K562 (cell line): ENCODE data around the gene ZFAND3. TPM values are rescaled to one million over a fixed set of nuclear protein-coding genes. Genes with fewer than 3 reads are reported as not detected.

Experiments used
- ATAC-seq: fragments of 200-7000 bp; cut with Tn5 transposase; 3 replicates; pipeline ENCODE4 v1.9.1; 2020; ENCODE audit warnings: moderate library complexity
- BruUV-seq: library from RNA; stranded (reverse); fragments of 400-500 nt; replicated peaks from 2 replicates; lab custom pipeline; 2021; lab: Mats Ljungman, UMichigan
- CTCF ChIA-PET: fragments of 300-600 bp; formaldehyde crosslinking; extraction: SDS; loops from one replicate; lab custom pipeline; 2021; ENCODE audit warnings: low intra/inter-chr PET ratio; lab: Yijun Ruan, JAX
- POLR2A ChIA-PET: fragments of 300-600, 350-650 bp; sonication (Branson Sonifier 250); formaldehyde crosslinking; extraction: SDS; loops from one replicate; lab custom pipeline; 2021; ENCODE audit warnings: antibody characterized with exemption, inconsistent platforms; lab: Yijun Ruan, JAX
- DNase-seq, 4 experiments: peaks; one replicate each; pipeline versions ENCODE4 v3.0.0 to v3.0.0-alpha.2; 2011 to 2018; ENCODE audit warnings: low spot score in 3 of 4, mixed read lengths in 3 of 4; ENCODE audit errors: extremely low read depth in 1 of 4
- FAIRE-seq: peaks from 2 replicates; lab custom pipeline; 2011; peaks lifted over from hg19 to GRCh38; lab: Jason Lieb, UNC
- H2AFZ ChIP-seq: 2 replicates; pipeline ENCODE4 v1.6.0; 2011; ENCODE audit warnings: low read depth, low read length, control low read depth, inconsistent platforms
- H3K27ac ChIP-seq: fragments of 200-600 bp; 3 replicates; pipeline ENCODE4 v1.8.0; 2011; ENCODE audit warnings: low read depth, mild to moderate bottlenecking, control low read depth, inconsistent platforms, low read length, moderate library complexity, mixed read lengths; ENCODE audit errors: extremely low read depth
- H3K27me3 ChIP-seq, 2 experiments: fragments of 300-600 bp in 1 of 2; 2 replicates in 1 of 2; 3 replicates in 1 of 2; pipeline versions ENCODE4 v1.6.0 to v1.8.0; 2011; ENCODE audit warnings: inconsistent platforms in 2 of 2, low read length in 2 of 2, mild to moderate bottlenecking in 1 of 2, mixed read lengths in 1 of 2, moderate library complexity in 1 of 2; ENCODE audit not compliant: control insufficient read depth in 2 of 2, insufficient read depth in 2 of 2
- H3K36me3 ChIP-seq: fragments of 300-600 bp; 3 replicates; pipeline ENCODE4 v1.8.0; 2011; ENCODE audit warnings: mild to moderate bottlenecking, low read length, inconsistent platforms; ENCODE audit not compliant: control insufficient read depth, insufficient read depth
- H3K4me1 ChIP-seq, 2 experiments: fragments of 200-600 bp in 1 of 2; replicated peaks in 1 of 2; 2 replicates in 1 of 2; 3 replicates in 1 of 2; pipeline versions ENCODE4 v1.5.1 to v1.8.0; 2011; ENCODE audit warnings: inconsistent platforms in 2 of 2, low read length in 2 of 2, mild to moderate bottlenecking in 1 of 2, mixed read lengths in 1 of 2, moderate library complexity in 1 of 2; ENCODE audit not compliant: control insufficient read depth in 2 of 2, insufficient read depth in 2 of 2
- H3K4me2 ChIP-seq: 2 replicates; pipeline ENCODE4 v1.6.1; 2011; ENCODE audit warnings: low read length, control low read depth, inconsistent platforms, mixed read lengths; ENCODE audit not compliant: insufficient read depth
- H3K4me3 ChIP-seq: fragments of 200-600 bp; sonication (generic), shearing (Covaris generic); 2 replicates; pipeline ENCODE4 v1.5.1; 2016; ENCODE audit warnings: control low read depth, inconsistent platforms
- H3K79me2 ChIP-seq: fragments of 200-600 bp; 3 replicates; pipeline ENCODE4 v1.8.0; 2011; ENCODE audit warnings: low read length, inconsistent platforms; ENCODE audit not compliant: control insufficient read depth, insufficient read depth
- H3K9ac ChIP-seq, 2 experiments: 2 replicates each; pipeline versions ENCODE4 v1.6.0 to v1.6.1; 2011; ENCODE audit warnings: low read depth in 2 of 2, low read length in 2 of 2, control low read depth in 1 of 2, inconsistent platforms in 1 of 2, mild to moderate bottlenecking in 1 of 2, mixed read lengths in 1 of 2; ENCODE audit not compliant: insufficient read depth in 1 of 2
- H3K9me1 ChIP-seq: one replicate; pipeline ENCODE4 v1.6.0; 2011; ENCODE audit warnings: inconsistent platforms, mild to moderate bottlenecking, low read length, moderate library complexity; ENCODE audit not compliant: control insufficient read depth, insufficient read depth
- H3K9me3 ChIP-seq: replicated peaks from 2 replicates; pipeline ENCODE4 v1.5.1; 2011; ENCODE audit warnings: low read depth, low read length, inconsistent platforms; ENCODE audit not compliant: control insufficient read depth, insufficient read depth
- H4K20me1 ChIP-seq: replicated peaks from 2 replicates; pipeline ENCODE4 v1.6.1; 2011; ENCODE audit warnings: low read length, inconsistent platforms, mixed read lengths; ENCODE audit not compliant: control insufficient read depth, insufficient read depth
- BRCA1 ChIP-seq, 2 experiments: fragments of 450-650 bp in 1 of 2; sonication (generic) in 1 of 2; formaldehyde crosslinking in 1 of 2; IDR thresholded peaks; 2 replicates each; pipeline versions ENCODE4 v1.5.0 to v1.6.1; 2017 to 2020; ENCODE audit warnings: mild to moderate bottlenecking in 1 of 2, missing genetic modification reagents in 1 of 2
- CTCF ChIP-seq, 3 experiments: IDR thresholded peaks in 2 of 3; conservative IDR thresholded peaks in 1 of 3; 2 replicates each; pipeline ENCODE4 v1.5.1; 2011 to 2012; ENCODE audit warnings: low read length in 3 of 3, mild to moderate bottlenecking in 3 of 3, control low read depth in 2 of 3, improper control_type of control experiment in 1 of 3, inconsistent platforms in 1 of 3, low read depth in 1 of 3, mixed read lengths in 1 of 3, moderate library complexity in 1 of 3; ENCODE audit not compliant: insufficient read depth in 2 of 3
- KDM2B ChIP-seq: fragments of 250-450 bp; sonication (Bioruptor Pico); IDR thresholded peaks from 2 replicates; pipeline ENCODE4 v1.8.0; 2021; ENCODE audit warnings: mild to moderate bottlenecking, moderate library complexity
- MNT ChIP-seq, 2 experiments: fragments of 450-650 bp; conservative IDR thresholded peaks; 2 replicates each; pipeline ENCODE4 v1.6.1; 2017; ENCODE audit warnings: mild to moderate bottlenecking in 2 of 2, moderate library complexity in 2 of 2
- RBFOX2 ChIP-seq: fragments of 200-400 bp; formaldehyde crosslinking; IDR thresholded peaks from 2 replicates; pipeline ENCODE4 v1.6.1; 2017; ENCODE audit warnings: low read depth, mild to moderate bottlenecking, low read length, moderate library complexity
- RFX1 ChIP-seq: fragments of 450-650 bp; IDR thresholded peaks from 2 replicates; pipeline ENCODE4 v1.6.1; 2016; ENCODE audit warnings: mild to moderate bottlenecking, moderate library complexity
- SIN3B ChIP-seq: fragments of 450-650 bp; IDR thresholded peaks from 2 replicates; pipeline ENCODE4 v1.6.1; 2017; ENCODE audit warnings: low read depth, mild to moderate bottlenecking, moderate library complexity
- STAG1 ChIP-seq: sonication (generic); formaldehyde crosslinking; IDR thresholded peaks from 2 replicates; pipeline ENCODE4 v1.5.0; 2020; ENCODE audit warnings: missing genetic modification reagents, borderline replicate concordance
- ZNF780A ChIP-seq: fragments of 250-450 bp; sonication (Bioruptor Pico); IDR thresholded peaks from 2 replicates; pipeline ENCODE4 v1.5.0; 2021; ENCODE audit warnings: mild to moderate bottlenecking
- WGBS: fragments of 100-300 bp; shearing (Covaris generic); methylation state at CpG from one replicate; pipeline ENCODE4 v1.1.6; 2016; ENCODE audit warnings: low coverage, mixed read lengths; ENCODE audit not compliant: insufficient coverage; ENCODE audit errors: missing lambda C conversion rate; 5-methylcytosine and 5-hydroxymethylcytosine counted together
- in situ Hi-C: fragments of 300-500 bp; cut with MboI; formaldehyde crosslinking; loops from 4 replicates; pipeline ENCODE4 v1.15.0; 2018; ENCODE audit warnings: inconsistent platforms, mixed read lengths
- intact Hi-C: fragments of 100-400 bp; cut with micrococcal nuclease; formaldehyde crosslinking; loops from 2 replicates; pipeline ENCODE4 v1.14.2; 2022
- polyA plus RNA-seq, 8 experiments: library from polyadenylated mRNA; depleted of rRNA in 4 of 8; stranded (reverse) in 5 of 8; unstranded in 3 of 8; fragments of >200 nt; fragmentation: Nextera tagmentation in 2 of 8; fragmentation: Illumina TruSeq in 1 of 8; extraction: Ambion mirVana in 2 of 8; extraction: Trizol in 1 of 8; gene quantifications; 2 replicates each; pipeline versions ENCODE4 v1.2.1 to v1.2.3, GENCODE V29; 2011 to 2014; ENCODE audit warnings: inconsistent platforms in 1 of 8, missing spikeins in 1 of 8
- total RNA-seq, 7 experiments: library from RNA; depleted of rRNA in 6 of 7; stranded (reverse); fragments of >200 nt in 6 of 7; fragmentation: Illumina TruSeq in 2 of 7; extraction: Trizol in 2 of 7; gene quantifications; 2 replicates each; pipeline versions ENCODE4 v1.2.1 to v1.2.3, GENCODE V29; 2011 to 2021; ENCODE audit warnings: low replicate concordance in 1 of 7

Gene ZFAND3
- total and polyA plus RNA-seq, 9 of the 15 experiments (the other 6 are each of a cell fraction or from before 2014, with no cell fraction given) = 0.81 to 26.6 (median 11.8) TPM

- POLR2A ChIA-PET = interaction anchor here (0.6 to 0.8 kb wide), 2 partner anchors 816 to 1762 kb away, joined by 3 read pairs; partner anchors contain the start of gene MOCS1
- H3K9me3 ChIP-seq = no peaks in the 10 kb centered on the region
- CTCF ChIA-PET = no interaction called here
- H3K36me3 ChIP-seq = no peaks in the 10 kb centered on the region
- in situ Hi-C loops = no loop called here
- no peak overlapping the region for H2AFZ ChIP-seq
- 0 out of 4 replicates have a peak overlapping the region, but pooled peaks of 1 of the 2 experiments have one; percentile 17 for H3K9ac ChIP-seq
- no TSS peak for BruUV-seq
- no peak overlapping the region for H3K27ac ChIP-seq
- H3K4me2 ChIP-seq = no peak overlapping the region
- H3K9me1 ChIP-seq = no peaks in the 10 kb centered on the region
- H3K4me1 ChIP-seq = peaks cover 0 to 16% of the 10 kb centered on the region in 2 experiments; a peak in 3 of 5 replicates
- H4K20me1 ChIP-seq = peaks cover 25% of the 10 kb centered on the region
- FAIRE-seq (no peak), DNase-seq (no peak), ATAC-seq (no peak)
- TF ChIP-seq ZNF780A (CRISPR knock-in tag) = no peak
- TF ChIP-seq BRCA1 (IDR thresholded peaks at IDR 0.05) = no peak
- TF ChIP-seq BRCA1 (CRISPR knock-in tag; IDR thresholded peaks at IDR 0.05) = 0 out of 2 replicates have a peak, but pooled peaks have one; percentile 27
- no peaks in the 10 kb centered on the region for H3K79me2 ChIP-seq
- no peak overlapping the region for H3K4me3 ChIP-seq
- intact Hi-C loops = no loop called here
- H3K27me3 ChIP-seq = peaks cover 33 to 53% of the 10 kb centered on the region in 2 experiments
- 11% methylated on average over 13 of the region's 13 CpGs for WGBS
These were observed 352.6 kb downstream of the ZFAND3 start for GRCh38 chr6:38171997-38172738.

GRCh38 chr6:38172739-38173410 is 353.3 kb downstream of the ZFAND3 start:
- 6% methylated on average over 15 of the region's 15 CpGs for WGBS
- no peaks in the 10 kb centered on the region for H3K36me3 ChIP-seq
- H3K9ac ChIP-seq = no peak overlapping the region
- intact Hi-C loops (no loop called here), in situ Hi-C loops (no loop called here)
- peaks cover 0 to 12% of the 10 kb centered on the region in 2 experiments; a peak in 3 of 5 replicates for H3K4me1 ChIP-seq
- peaks cover 25% of the 10 kb centered on the region for H4K20me1 ChIP-seq
- H3K27me3 ChIP-seq = peaks cover 38 to 60% of the 10 kb centered on the region in 2 experiments
- H3K9me1 ChIP-seq = no peaks in the 10 kb centered on the region
- ATAC-seq (no peak), FAIRE-seq (no peak), DNase-seq (no peak)
- no peak overlapping the region for H3K4me2 ChIP-seq
- H3K4me3 ChIP-seq = no peak overlapping the region
- no peak overlapping the region for H2AFZ ChIP-seq
- POLR2A ChIA-PET = interaction anchor here (0.8 to 2.0 kb wide), 2 partner anchors 8 to 817 kb away, joined by 3 to 7 read pairs; no protein-coding TSS in a partner anchor
- CTCF ChIA-PET = no interaction called here
- H3K27ac ChIP-seq = no peak overlapping the region
- H3K9me3 ChIP-seq = no peaks in the 10 kb centered on the region
- BruUV-seq = no TSS peak
- no peaks in the 10 kb centered on the region for H3K79me2 ChIP-seq
- no peak for TF ChIP-seq STAG1 (CRISPR knock-in tag)
- TF ChIP-seq SIN3B = no peak
- no peak for TF ChIP-seq RBFOX2
- TF ChIP-seq MNT (conservative IDR thresholded peaks at IDR 0.05) = no peak
- TF ChIP-seq RFX1 = no peak
- TF ChIP-seq CTCF (IDR thresholded peaks at IDR 0.05 in 2 of 3, conservative IDR thresholded peaks at IDR 0.05 in 1 of 3; ENCODE audit: insufficient read depth in 2 of 3, low read depth in 1 of 3, low read length in 3 of 3) = no peak
- no peak for TF ChIP-seq KDM2B
